A549 (cell line): ENCODE measurements around the gene TMEM108.

Experiments used
- CTCF ChIP-seq: fragments of >200 bp; sonication (Bioruptor Twin); formaldehyde crosslinking; IDR thresholded peaks from 3 replicates; pipeline ENCODE4 v1.5.1; 2016
- KDM1A ChIP-seq: fragments of 200-600 bp; sonication (generic); IDR thresholded peaks from 2 replicates; pipeline ENCODE4 v1.6.1; 2016; ENCODE audit warnings: low read depth, mild to moderate bottlenecking
- MYC ChIP-seq: IDR thresholded peaks from 2 replicates; pipeline ENCODE4 v1.6.1; 2012; ENCODE audit warnings: mild to moderate bottlenecking, inconsistent platforms, low read length, improper control_type of control experiment, borderline replicate concordance
- RAD21 ChIP-seq, 2 experiments: fragments of >200 bp in 1 of 2; sonication (Bioruptor Twin) in 1 of 2; formaldehyde crosslinking in 1 of 2; IDR thresholded peaks in 1 of 2; conservative IDR thresholded peaks in 1 of 2; 2 replicates in 1 of 2; 3 replicates in 1 of 2; pipeline ENCODE4 v1.6.1; 2012 to 2018; ENCODE audit warnings: inconsistent platforms in 1 of 2
- RARB ChIP-seq: fragments of 250-450 bp; sonication (Bioruptor Pico); IDR thresholded peaks from 2 replicates; pipeline ENCODE4 v1.8.0; 2021; ENCODE audit warnings: mild to moderate bottlenecking, moderate library complexity
- RCOR1 ChIP-seq: fragments of 150-350 bp; IDR thresholded peaks from 2 replicates; pipeline ENCODE4 v1.6.1; 2014; ENCODE audit warnings: antibody characterized with exemption, low read length, low read depth
- REST ChIP-seq: fragments of 200-600 bp; sonication (generic); IDR thresholded peaks from 2 replicates; pipeline ENCODE4 v1.6.1; 2016; ENCODE audit warnings: antibody characterized with exemption, mild to moderate bottlenecking, moderate library complexity
- SREBF2 ChIP-seq: fragments of 450-650 bp; IDR thresholded peaks from 2 replicates; pipeline ENCODE4 v1.6.1; 2014; ENCODE audit warnings: mild to moderate bottlenecking, moderate library complexity
- ZFP36 ChIP-seq: fragments of 450-650 bp; IDR thresholded peaks from 2 replicates; pipeline ENCODE4 v1.6.1; 2014; ENCODE audit warnings: borderline replicate concordance; ENCODE audit not compliant: partially characterized antibody

- TF ChIP-seq SREBF2 (no peak), REST (no peak), RAD21 (conservative IDR thresholded peaks at IDR 0.05 in 1 of 2, IDR thresholded peaks at IDR 0.05 in 1 of 2) (no peak), MYC (no peak), RARB (CRISPR knock-in tag) (no peak), CTCF (no peak), ZFP36 (no peak), KDM1A (no peak), RCOR1 (no peak)
These were observed 258.0 kb downstream of the TMEM108 start for GRCh38 chr3:133295944-133296917.
